SK-N-MC (cell line): ENCODE data around the gene PSMG4.

Source experiments
- EZH2 ChIP-seq: fragments of 200-600 bp; sonication (generic); IDR thresholded peaks from one replicate; pipeline ENCODE4 v1.6.1; 2017; ENCODE audit warnings: antibody characterized with exemption
- POLR2AphosphoS5 ChIP-seq: IDR thresholded peaks from 2 replicates; pipeline ENCODE4 v1.6.1; 2012; ENCODE audit warnings: mild to moderate bottlenecking, low read depth, low read length, borderline replicate concordance

GRCh38 chr6:3212261-3212660, 46.5 kb upstream of the PSMG4 start:
- no peak for TF ChIP-seq POLR2AphosphoS5
- TF ChIP-seq EZH2 = no peak
